Mucosa of descending colon (tissue), 3 donors: ENCODE measurements around the gene NTN4. TPM values are rescaled to one million over a fixed set of nuclear protein-coding genes. Genes with fewer than 3 reads are reported as not detected.

Experiments
- ATAC-seq: fragments of 200-7000 bp; cut with Tn5 transposase; one replicate; pipeline ENCODE4 v1.9.1; 2020; ENCODE audit warnings: mild to moderate bottlenecking, moderate library complexity
- DNase-seq, 3 donors: peaks; one replicate each; pipeline ENCODE4 v3.0.0-alpha.2; 2020
- H3K36me3 ChIP-seq: fragments of 200-600 bp; one replicate; pipeline ENCODE4 v1.8.0; 2021; ENCODE audit warnings: low read depth, mild to moderate bottlenecking
- H3K4me1 ChIP-seq: fragments of 200-600 bp; one replicate; pipeline ENCODE4 v1.8.0; 2021; ENCODE audit warnings: low read depth, mild to moderate bottlenecking
- H3K4me3 ChIP-seq: fragments of 200-600 bp; one replicate; pipeline ENCODE4 v1.8.0; 2021; ENCODE audit warnings: mild to moderate bottlenecking
- H3K9me3 ChIP-seq: fragments of 200-600 bp; one replicate; pipeline ENCODE4 v1.8.0; 2021; ENCODE audit warnings: mild to moderate bottlenecking
- CTCF ChIP-seq: fragments of 200-600 bp; IDR thresholded peaks from one replicate; pipeline ENCODE4 v1.8.0; 2022; ENCODE audit warnings: antibody characterized with exemption, mild to moderate bottlenecking
- intact Hi-C, 2 donors: fragments of 100-400 bp; cut with DNase I in 1 of 2; cut with micrococcal nuclease in 1 of 2; formaldehyde crosslinking; loops; one replicate each; pipeline versions ENCODE4 v1.11.0 to v1.11.1; 2022; cut with DNase I, micrococcal nuclease
- total RNA-seq, 3 donors: library from RNA; stranded (reverse); fragmentation: NEBNext Ultra II Directional in 2 of 3; extraction: Animal tissue kit (Norgen Biotek cat#: 25700) in 2 of 3; gene quantifications; one replicate each; pipeline versions ENCODE4 v1.2.1 to v1.2.4, GENCODE V29; 2021 to 2023
- donor health status: DM: no; HTN: no; CAD: no; lungs with moderate emphysema.
- donor health status: DM: no; HTN: no; CAD: no.
- donor health status: DM: no; HTN: yes; CAD: no.

NTN4 gene
- total RNA-seq, 3 donors from 2014 or later = 15.9 to 34.7 (median 19.8) TPM

GRCh38 chr12:95810411-95810810, 19.8 kb upstream of the NTN4 start:
- TF ChIP-seq CTCF = no peak
- no peaks in the 10 kb centered on the region for H3K9me3 ChIP-seq
- peaks cover 11% of the 10 kb centered on the region for H3K4me1 ChIP-seq
- no peak overlapping the region for H3K4me3 ChIP-seq
- DNase-seq (no peak), ATAC-seq (no peak)
- intact Hi-C loops = loop anchor here (10.0 kb wide), 2 partner anchors 186 to 226 kb away; no protein-coding TSS in a partner anchor
- H3K36me3 ChIP-seq = no peaks in the 10 kb centered on the region

DNA sequence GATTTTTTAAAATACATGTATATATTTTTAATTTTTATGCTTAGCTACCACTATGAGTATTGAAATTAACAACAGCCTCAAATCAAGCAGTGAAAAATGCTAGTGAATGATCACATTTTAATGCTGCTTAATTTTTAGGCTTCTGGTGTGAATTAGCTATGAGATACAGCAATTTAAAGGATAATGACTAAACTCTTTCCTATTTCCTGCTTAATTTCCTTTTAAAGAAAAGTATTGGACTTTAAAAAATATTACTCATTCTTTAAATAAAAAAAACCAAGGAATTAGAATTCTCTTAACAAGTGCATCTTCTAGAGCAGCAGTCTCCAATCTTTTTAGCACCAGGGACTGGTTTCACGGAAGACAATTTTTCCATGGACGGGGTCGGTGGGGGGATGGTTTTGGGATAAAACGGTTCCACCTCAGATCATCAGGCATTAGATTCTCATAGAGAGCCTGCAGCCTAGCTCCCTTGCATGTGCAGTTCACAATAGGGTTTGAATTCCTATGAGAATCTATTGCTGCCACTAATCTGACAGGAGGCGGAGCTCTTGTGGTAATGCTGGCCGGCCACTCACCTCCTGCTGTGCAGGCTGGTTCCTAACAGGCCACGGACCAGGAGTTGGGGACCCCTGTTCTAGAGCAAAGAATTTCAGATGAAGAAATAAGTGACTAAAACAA, 18.6 kb upstream of the NTN4 start:
- no peak for TF ChIP-seq CTCF
- DNase-seq (no peak), ATAC-seq (no peak)
- intact Hi-C loops = no loop called here
- peaks cover 11% of the 10 kb centered on the region for H3K4me1 ChIP-seq
- H3K36me3 ChIP-seq = no peaks in the 10 kb centered on the region
- no peak overlapping the region for H3K4me3 ChIP-seq
- H3K9me3 ChIP-seq = no peaks in the 10 kb centered on the region

GRCh38 chr12:95808146-95808545, 17.6 kb upstream of the NTN4 start:
- no peaks in the 10 kb centered on the region for H3K9me3 ChIP-seq
- H3K4me3 ChIP-seq = no peak overlapping the region
- ATAC-seq (no peak), DNase-seq (no peak)
- no peak for TF ChIP-seq CTCF
- intact Hi-C loops = no loop called here
- H3K36me3 ChIP-seq = no peaks in the 10 kb centered on the region
- H3K4me1 ChIP-seq = peaks cover 18% of the 10 kb centered on the region

GRCh38 chr12:95805864-95806671, 15.5 kb upstream of the NTN4 start:
- TF ChIP-seq CTCF = no peak
- intact Hi-C loops = no loop called here
- DNase-seq (no peak), ATAC-seq (peak; percentile 78)
- Histone ChIP-seq H3K4me1 (peaks cover 27% of the 10 kb centered on the region), H3K4me3 (no peak overlapping the region), H3K36me3 (no peaks in the 10 kb centered on the region), H3K9me3 (no peaks in the 10 kb centered on the region)

- H3K4me1 ChIP-seq = peaks cover 27% of the 10 kb centered on the region
- intact Hi-C loops = no loop called here
- H3K4me3 ChIP-seq = no peak overlapping the region
- no peak for TF ChIP-seq CTCF
- H3K9me3 ChIP-seq = no peaks in the 10 kb centered on the region
- ATAC-seq = no peak
- no peak for DNase-seq
- H3K36me3 ChIP-seq = no peaks in the 10 kb centered on the region
These were observed 13.7 kb upstream of the NTN4 start for GRCh38 chr12:95804291-95804690.
